M059J (cell line): ENCODE measurements around the gene CIAO2B. TPM values are rescaled to one million over a fixed set of nuclear protein-coding genes. Genes with fewer than 3 reads are reported as not detected.
"Not testable (repeated sequence)": the region's sequence is repeated elsewhere in the genome, so short reads cannot be mapped to it uniquely, and the experiment has no call there.

Experiments used
- DNase-seq: peaks from one replicate; pipeline ENCODE4 v3.0.0-alpha.2; 2012; ENCODE audit warnings: low read depth
- total RNA-seq: library from RNA; depleted of rRNA; stranded (reverse); fragments of >200 nt; shearing (Covaris generic); gene quantifications from 2 replicates; pipeline ENCODE4 v1.2.3, GENCODE V29; 2014

The CIAO2B gene
- total RNA-seq, 1 experiment from 2014 or later, result 183 TPM

- not testable (repeated sequence) for DNase-seq
These were observed 21.4 kb upstream of the CIAO2B start for GRCh38 chr16:66955363-66956153.

- DNase-seq, result peak; percentile 76
These were observed 20.0 kb upstream of the CIAO2B start for GRCh38 chr16:66954097-66954659.

GRCh38 chr16:66953462-66954096 lies 19.4 kb upstream of the CIAO2B start:
- DNase-seq, result no peak

DNA sequence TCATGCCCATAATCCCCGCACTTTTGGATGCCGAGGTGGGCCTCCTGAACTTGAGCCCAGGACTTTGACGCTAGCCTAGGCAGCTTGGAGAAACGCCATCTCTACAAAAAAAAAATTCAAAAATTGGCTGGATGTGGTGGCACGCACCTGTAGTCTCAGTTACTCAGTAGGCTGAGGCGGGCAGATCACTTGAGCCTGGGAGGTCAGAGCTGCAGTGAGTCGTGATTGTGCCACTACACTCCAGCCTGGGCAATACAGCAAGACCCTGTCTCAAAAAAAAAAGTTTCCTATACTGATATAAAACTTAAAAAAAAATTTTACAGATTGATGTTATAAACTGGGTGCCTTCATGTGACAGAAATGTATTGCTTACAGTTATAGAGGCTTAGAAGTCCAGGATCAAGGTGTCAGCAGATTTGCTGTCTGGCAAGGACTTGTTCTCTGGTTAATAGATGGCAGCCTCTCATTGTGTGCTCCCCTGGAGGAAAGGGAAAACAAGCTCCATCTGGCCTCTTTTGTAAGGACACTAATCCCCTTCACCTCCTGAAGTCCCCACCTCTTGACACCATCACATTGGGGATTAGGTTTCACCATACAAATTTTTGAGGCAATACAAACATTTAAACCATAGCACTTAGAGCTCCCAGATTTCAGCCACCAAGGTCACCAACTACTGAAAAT lies 18.4 kb upstream of the CIAO2B start:
- DNase-seq, result no peak

DNA sequence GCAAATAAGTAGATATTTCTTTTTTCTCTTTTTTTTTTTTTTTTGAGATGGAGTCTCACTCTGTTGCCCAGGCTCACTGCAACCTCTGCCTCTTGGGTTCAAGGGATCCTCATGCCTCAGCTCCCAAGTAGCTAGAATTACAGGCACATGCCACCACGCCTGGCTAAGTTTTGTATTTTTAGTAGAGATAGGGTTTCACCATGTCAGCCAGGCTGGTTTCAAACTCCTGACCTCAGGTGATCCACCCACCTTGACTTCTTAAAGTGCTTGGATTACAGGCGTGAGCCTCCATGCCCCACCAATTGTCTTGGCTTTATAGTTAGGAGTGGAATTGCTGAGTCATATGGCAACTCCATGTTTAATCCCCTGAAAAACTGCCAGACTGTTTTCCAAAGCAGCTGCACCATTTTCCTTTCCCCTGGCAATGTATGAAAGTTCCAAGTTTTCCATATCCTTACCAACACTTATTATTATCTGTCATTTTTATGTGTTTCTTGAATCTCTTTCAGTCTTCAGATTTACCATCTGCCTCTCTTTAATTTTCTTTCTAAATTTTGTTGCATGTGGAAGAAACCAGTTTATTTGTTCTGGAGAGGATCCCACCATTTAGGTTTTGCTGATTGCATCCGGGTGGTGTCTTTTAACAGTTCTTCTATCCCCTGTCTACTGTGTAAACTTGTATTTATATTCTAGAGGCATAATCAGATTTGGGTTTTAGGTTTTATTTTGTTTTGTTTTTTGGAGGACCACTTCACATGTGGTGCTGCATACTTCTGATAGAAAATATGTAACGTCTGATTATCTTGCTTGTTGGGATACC lies 17.0 kb upstream of the CIAO2B start:
- DNase-seq, result peak; percentile 63

- no peak for DNase-seq
These were observed 16.2 kb upstream of the CIAO2B start for GRCh38 chr16:66950437-66950836.

- no peak for DNase-seq
These were observed 15.3 kb upstream of the CIAO2B start for GRCh38 chr16:66949472-66949871.

DNA sequence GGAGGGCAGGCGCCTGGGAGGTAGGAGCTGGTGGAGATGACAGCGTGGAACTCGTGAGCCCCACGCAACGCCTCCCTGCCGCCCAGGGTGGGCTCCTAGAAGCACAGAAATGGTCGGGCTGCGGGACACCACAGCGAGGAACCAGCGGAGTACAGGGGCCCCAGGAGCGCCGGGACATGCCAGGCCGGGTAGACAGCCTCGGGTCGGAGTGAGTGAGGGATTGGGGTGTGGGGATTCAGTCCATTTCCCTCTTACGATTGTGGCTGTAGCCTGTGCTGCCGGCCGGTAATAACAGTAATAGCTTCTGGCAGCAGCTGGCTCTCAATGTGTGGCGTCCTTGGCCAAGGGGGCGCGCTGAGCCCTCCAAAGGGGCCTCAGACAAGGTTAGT lies 14.6 kb upstream of the CIAO2B start:
- DNase-seq, result no peak

DNA sequence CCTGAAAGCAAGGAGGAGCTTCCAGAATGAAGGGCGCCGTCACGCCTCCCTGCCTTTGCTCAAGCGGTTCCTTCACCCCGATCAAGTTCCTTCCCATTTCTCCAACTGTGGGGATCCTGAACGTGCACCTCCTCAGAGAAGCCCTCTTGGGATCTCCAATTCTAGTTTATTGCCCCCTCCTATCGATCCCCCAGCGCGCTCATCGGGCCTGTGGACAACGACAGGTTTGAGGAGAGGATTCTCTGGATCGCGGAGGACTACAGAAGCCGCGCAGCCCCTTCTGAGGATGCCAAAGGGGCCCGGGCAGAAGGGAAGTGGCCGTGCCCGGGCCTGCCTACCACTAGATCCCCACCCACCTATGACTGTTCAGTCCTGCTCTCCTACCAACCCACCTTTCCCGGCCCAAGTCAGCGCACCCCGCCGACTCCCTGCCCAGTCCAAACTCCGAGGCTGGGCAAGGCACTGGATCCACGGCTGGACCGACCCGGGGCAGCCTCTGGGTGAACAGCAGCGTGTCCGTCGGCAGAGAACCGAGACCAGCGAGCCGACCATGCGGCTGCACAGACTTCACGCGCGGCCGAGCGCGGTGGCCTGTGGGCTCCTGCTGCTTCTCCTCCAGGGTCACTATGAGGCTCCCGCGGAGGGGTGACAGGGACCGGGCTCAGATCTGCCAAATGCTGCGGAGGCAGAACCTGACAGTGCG lies 14.1 kb upstream of the CIAO2B start:
- DNase-seq, result peak; percentile 36

DNA sequence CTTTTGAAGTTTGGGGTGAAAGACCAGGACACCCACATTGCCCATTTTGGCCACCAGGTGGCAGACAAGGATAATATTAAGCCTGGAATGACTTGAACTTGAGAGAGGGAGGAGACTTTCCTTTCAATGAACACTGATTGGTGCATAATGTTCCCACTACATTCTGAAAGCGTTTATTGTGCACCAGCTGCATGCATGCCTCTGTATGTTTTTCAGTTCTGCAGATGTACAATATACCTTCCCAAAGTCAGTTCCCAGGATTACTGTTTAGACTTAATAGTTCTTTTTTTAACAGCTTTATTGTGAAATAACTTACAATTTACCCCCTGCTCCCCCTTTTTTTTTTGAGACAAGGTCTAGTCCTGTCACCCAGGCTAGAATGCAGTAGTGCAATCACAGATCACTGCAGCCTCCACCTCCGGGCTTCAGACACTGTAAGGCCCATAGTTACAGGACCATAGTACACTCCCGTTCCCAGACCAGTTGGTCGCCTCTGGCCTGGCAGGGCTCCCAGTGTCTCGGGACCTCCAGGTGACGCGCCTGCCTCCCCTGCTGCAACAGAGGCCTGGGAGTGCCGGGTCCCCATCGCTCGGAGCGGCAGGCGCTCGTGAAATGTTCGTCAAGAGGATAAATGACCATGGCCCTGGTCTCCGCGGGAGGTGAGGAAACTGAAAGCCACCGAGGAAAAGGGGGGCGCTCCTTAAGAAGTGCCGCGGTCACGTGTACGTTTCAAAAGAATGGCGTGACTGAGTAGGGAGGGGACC lies 13.3 kb upstream of the CIAO2B start:
- peak; percentile 89 for DNase-seq

DNA sequence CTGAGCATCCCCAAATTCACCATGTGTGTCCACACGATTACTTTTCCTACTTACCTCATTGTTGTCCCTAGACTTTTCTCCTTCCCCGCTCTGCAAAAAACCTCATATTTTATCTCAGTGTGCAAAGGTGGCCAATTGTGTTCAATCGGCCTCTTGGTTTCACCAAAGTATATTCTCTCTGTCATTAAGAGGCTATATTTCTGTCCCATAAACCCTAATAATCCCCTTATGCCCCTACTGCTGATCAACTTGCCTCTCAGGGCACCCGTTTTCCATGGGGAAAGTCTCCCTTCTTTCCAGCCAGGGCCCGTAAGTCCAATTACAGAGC lies 12.7 kb upstream of the CIAO2B start:
- DNase-seq, result no peak

DNA sequence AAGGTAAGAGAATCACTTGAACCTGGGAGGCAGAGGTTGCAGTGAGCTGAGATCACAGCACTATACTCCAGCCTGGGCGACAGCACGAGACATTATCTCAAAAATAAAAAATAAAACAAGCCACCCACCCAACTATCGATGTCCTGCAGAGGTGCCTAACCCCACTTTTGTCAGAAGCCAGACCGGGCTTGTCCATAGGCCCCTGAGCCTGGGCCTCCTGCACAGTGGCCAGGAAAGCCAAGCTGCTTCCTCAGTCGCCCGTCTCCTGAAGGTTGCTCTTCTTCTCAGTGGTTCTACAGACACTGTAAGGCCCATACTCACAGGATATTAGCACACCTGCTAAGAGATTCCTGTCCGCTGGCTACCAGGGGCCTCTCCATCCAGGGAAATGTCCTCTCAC lies 12.3 kb upstream of the CIAO2B start:
- no peak for DNase-seq

DNA sequence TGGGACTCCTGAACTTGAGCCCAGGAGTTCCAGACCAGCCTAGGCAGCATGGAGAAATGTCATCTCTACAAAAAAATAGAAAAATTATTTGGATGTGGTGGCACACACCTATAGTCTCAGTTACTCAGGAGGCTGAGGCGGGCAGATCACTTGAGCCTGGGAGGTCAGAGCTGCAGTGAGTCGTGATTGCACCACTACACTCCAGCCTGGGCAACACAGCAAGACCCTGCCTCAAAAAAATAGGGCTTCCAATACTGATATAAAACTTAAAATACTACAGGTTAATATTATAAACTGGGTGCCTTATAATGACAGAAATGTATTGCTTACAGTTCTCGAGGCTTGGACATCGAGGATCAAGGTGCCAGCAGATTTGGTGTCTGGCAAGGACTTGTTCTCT lies 11.7 kb upstream of the CIAO2B start:
- no peak for DNase-seq

- not testable (repeated sequence) for DNase-seq
These were observed 10.8 kb upstream of the CIAO2B start for GRCh38 chr16:66944971-66945370.

- DNase-seq, result no peak
These were observed 9.8 kb upstream of the CIAO2B start for GRCh38 chr16:66944054-66944441.

DNA sequence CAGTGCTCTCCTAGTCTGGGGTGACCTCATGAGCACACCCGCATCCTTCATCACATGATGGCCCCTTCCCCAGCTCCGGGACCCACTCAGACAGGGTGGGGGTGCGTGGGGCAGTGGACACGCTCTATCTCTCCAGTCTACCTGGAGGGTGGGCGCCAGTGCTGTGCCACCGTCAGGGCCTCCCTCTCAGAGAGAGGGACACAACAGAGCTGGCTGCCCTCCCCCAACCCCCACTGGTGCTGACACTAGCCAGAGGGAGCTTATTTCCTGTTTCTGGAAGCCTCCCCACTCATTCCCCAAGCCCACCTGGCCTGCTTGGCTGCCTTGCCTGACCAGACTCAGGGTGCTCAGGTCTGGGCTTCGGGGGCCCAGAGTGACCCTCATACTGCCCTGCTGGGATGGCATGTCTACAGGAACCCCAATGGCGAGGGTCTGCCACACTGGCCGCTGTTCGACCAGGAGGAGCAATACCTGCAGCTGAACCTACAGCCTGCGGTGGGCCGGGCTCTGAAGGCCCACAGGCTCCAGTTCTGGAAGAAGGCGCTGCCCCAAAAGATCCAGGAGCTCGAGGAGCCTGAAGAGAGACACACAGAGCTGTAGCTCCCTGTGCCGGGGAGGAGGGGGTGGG lies 9.3 kb upstream of the CIAO2B start:
- DNase-seq, result no peak

DNA sequence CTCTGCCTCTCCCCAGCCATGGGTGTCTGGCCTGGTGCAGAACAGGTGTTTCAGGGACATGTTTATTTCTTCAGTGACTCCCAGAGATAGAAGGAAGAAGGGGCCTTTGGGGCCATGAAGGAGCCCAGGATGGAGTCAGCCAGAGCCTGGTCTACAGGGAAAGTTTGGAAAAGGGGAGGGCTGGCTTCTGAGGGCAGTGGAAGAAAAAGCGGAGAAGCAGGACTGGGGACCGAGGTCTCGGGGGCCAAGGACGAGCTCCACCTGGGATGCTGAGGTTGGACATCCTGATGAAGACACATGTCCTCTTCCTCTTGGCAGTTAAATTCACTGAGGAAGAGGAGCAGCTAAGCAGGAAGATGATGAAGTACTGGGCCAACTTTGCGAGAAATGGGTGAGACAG lies 8.8 kb upstream of the CIAO2B start:
- no peak for DNase-seq

GRCh38 chr16:66940236-66940635 lies 6.0 kb upstream of the CIAO2B start:
- no peak for DNase-seq

DNA sequence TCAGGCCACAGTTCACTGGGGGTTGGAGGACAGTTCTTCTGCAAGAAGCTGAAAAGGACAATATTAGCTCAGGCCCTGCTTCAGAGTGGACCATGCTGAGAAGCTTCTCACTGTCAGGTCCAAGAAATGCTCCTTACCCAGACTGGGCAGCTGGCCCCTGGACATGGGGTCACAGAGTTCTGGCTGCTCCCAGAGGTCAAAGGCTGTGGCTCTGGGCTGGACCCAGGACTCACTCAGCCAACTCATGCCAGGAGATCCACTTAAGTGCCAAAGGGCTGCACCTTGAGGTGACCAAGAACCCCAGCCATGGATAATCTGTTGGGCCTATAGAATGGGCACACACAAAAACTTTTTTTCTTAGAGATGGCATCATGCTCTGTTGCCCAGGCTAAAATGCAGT lies 5.2 kb upstream of the CIAO2B start:
- no peak for DNase-seq

GRCh38 chr16:66937725-66938337 lies 3.6 kb upstream of the CIAO2B start:
- no peak for DNase-seq
